HG03558 (cell line): ENCODE data around the gene NEU1.
"Not testable (repeated sequence)": the region's sequence is repeated elsewhere in the genome, so short reads cannot be mapped to it uniquely, and the experiment has no call there.

Source experiments
- ATAC-seq: cut with Tn5 transposase; IDR thresholded peaks from one replicate; pipeline ENCODE4 v1.9.1; 2021; ENCODE audit warnings: moderate number of reproducible peaks; ENCODE audit not compliant: unreplicated experiment; ENCODE audit errors: extremely low read depth

The NEU1 gene

GRCh38 chr6:31847276-31847978 lies 15.2 kb downstream of the NEU1 start:
- no peak for ATAC-seq

GRCh38 chr6:31844507-31844906 lies 18.1 kb downstream of the NEU1 start:
- ATAC-seq, result no peak

- no peak for ATAC-seq
These were observed 20.6 kb downstream of the NEU1 start for GRCh38 chr6:31842053-31842452.

- not testable (repeated sequence) for ATAC-seq
These were observed 22.9 kb downstream of the NEU1 start for GRCh38 chr6:31839779-31840126.

GRCh38 chr6:31838968-31839367 lies 23.7 kb downstream of the NEU1 start:
- no peak for ATAC-seq

GRCh38 chr6:31838114-31838553 lies 24.5 kb downstream of the NEU1 start:
- not testable (repeated sequence) for ATAC-seq

GRCh38 chr6:31837369-31838113 lies 25.1 kb downstream of the NEU1 start:
- ATAC-seq, result no peak

- no peak for ATAC-seq
These were observed 25.9 kb downstream of the NEU1 start for GRCh38 chr6:31836474-31837368.

GRCh38 chr6:31836047-31836473 lies 26.6 kb downstream of the NEU1 start:
- ATAC-seq, result no peak

- no peak for ATAC-seq
These were observed 28.0 kb downstream of the NEU1 start for GRCh38 chr6:31834367-31835250.

GRCh38 chr6:31831350-31832215 lies 31.0 kb downstream of the NEU1 start:
- ATAC-seq, result no peak

GRCh38 chr6:31830886-31831335 lies 31.7 kb downstream of the NEU1 start:
- ATAC-seq, result no peak

- no peak for ATAC-seq
These were observed 32.9 kb downstream of the NEU1 start for GRCh38 chr6:31829633-31830283.

- ATAC-seq, result peak; percentile 30
These were observed 35.1 kb downstream of the NEU1 start, which contains the start of gene HSPA1B for GRCh38 chr6:31827286-31828079. TSS of gene HSPA1B (plus strand) at chr6:31827738. CDS start at chr6:31827951, 213 bp downstream.

- no peak for ATAC-seq
These were observed 35.8 kb downstream of the NEU1 start for GRCh38 chr6:31826793-31827285.

GRCh38 chr6:31825553-31825952 lies 37.1 kb downstream of the NEU1 start:
- ATAC-seq, result no peak

- not testable (repeated sequence) for ATAC-seq
These were observed 38.9 kb downstream of the NEU1 start for GRCh38 chr6:31823592-31824196.
